GM12892 (cell line): Measurements from ENCODE around the gene RNF166.

Source experiments
- DNase-seq: peaks from one replicate; pipeline ENCODE4 v3.0.0; 2011; ENCODE audit not compliant: insufficient read length
- FAIRE-seq: peaks from 2 replicates; lab custom pipeline; 2011; peaks lifted over from hg19 to GRCh38; lab: Jason Lieb, UNC
- POLR2A ChIP-seq: IDR thresholded peaks from 2 replicates; pipeline ENCODE4 v1.6.1; 2011; ENCODE audit warnings: low read depth, low read length, control low read depth
- POLR2AphosphoS5 ChIP-seq: IDR thresholded peaks from 2 replicates; pipeline ENCODE4 v1.6.1; 2011; ENCODE audit warnings: low read depth, low read length, control low read depth
- TAF1 ChIP-seq: IDR thresholded peaks from 2 replicates; pipeline ENCODE4 v1.6.1; 2011; ENCODE audit warnings: low read depth, mild to moderate bottlenecking, control low read depth, low read length, borderline replicate concordance

The RNF166 gene

DNA sequence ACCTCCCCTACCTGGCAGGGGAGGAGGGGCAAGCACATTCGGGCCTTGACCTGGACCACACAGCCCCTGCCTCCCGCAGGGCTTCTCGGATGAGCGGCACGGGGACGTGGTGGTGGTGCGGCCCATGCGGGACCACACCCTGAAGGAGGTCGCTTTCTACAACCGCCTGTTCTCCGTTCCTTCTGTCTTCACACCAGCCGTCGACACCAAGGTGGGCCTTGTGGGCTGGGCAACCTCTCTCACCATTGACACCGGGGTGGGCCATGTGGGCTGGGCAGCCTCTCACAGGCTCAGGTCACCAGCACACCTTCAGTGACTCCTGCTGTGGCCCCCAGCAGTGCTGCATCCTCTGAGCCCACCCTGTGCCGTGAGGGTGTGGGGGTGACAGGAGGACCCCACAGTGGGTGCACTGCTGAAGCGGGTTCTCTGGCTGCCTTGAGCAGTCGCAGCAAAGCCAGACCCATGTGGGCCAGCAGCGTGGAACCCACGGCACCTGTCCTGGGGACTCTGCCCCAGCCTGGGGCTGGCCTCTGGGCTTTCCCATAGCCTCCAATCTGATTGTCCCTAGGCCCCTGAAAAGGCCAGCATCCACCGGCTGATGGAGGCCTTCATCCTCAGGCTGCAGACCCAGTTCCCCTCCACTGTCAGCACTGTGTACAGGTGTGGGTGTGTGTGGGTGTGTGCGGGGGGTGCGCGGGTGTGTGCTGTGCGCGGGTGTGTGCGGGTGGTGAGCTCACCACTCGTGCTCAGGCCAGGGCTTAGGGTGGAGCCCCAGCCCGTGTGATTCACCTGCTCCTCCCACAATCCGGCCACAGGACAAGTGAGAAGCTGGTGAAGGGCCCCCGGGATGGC lies 7.6 kb upstream of the RNF166 start:
- DNase-seq: no peak
- TF ChIP-seq POLR2A (no peak), POLR2AphosphoS5 (peak; percentile 27; the same call in 1 of the 2 replicates)
- FAIRE-seq: no peak

- TF ChIP-seq TAF1 (no peak), POLR2A (no peak), POLR2AphosphoS5 (no peak)
- FAIRE-seq: no peak
These were observed 6.8 kb upstream of the RNF166 start for GRCh38 chr16:88713054-88713453.

GRCh38 chr16:88712362-88712979 lies 6.3 kb upstream of the RNF166 start:
- DNase-seq (no peak), FAIRE-seq (no peak)
- TF ChIP-seq POLR2A: no peak
- TF ChIP-seq POLR2AphosphoS5: no peak
- no peak for TF ChIP-seq TAF1

More at GRCh38 chr16:88713054-88713453, 6.8 kb upstream of the RNF166 start:
- no peak for DNase-seq

DNA sequence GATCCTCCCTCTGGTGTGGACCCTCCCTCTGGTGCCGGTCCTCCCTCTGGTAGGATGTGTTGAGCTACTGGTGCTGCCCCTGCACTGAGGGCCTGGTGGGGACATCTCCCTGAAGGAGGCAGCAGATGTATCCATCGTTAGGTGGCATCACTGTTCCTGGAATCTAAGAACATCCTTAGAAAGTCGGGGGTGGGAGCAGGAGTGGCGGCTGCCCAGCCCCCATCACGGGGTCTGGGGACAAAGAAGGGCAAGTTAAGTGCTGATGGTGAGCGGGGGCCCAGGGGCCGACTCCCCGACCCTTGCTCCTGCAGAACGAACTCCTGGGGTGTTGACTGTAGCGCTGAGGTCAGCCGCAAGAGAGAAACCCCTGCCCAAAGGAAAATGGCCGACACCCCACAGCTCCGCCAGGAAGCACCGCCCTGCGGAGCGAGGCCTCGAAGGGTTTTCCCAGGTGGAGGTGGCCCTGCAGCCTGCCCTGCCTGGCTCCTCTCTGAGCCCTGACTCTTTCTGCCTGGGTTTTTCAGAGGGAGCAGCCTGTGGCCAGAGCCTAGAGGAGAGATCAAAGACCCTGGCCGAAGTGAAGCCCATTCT lies 5.6 kb upstream of the RNF166 start:
- DNase-seq (no peak), FAIRE-seq (no peak)
- no peak for TF ChIP-seq POLR2A
- no peak for TF ChIP-seq TAF1
- TF ChIP-seq POLR2AphosphoS5: no peak

DNA sequence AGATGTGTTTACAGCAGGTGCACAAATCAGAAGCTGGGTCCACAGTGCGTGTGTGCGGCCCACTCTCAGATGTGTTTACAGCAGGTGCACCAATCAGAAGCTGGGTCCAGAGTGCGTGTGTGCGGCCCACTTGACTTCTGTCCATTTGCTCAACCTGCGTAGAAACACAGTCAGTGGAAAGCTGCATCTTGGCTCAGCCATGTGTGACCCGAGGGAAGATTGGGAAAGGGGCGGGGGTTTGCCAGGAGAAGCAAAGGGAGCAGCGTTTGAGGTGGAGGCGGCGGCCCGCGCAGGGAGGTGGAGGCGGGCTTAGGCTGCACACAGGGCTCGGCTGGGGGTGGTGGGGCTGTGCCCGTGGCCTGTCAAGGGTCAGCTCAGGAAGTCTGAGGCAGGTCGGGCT lies 4.3 kb upstream of the RNF166 start:
- no peak for TF ChIP-seq TAF1
- no peak for TF ChIP-seq POLR2A
- TF ChIP-seq POLR2AphosphoS5: no peak
- DNase-seq (no peak), FAIRE-seq (no peak)

DNA sequence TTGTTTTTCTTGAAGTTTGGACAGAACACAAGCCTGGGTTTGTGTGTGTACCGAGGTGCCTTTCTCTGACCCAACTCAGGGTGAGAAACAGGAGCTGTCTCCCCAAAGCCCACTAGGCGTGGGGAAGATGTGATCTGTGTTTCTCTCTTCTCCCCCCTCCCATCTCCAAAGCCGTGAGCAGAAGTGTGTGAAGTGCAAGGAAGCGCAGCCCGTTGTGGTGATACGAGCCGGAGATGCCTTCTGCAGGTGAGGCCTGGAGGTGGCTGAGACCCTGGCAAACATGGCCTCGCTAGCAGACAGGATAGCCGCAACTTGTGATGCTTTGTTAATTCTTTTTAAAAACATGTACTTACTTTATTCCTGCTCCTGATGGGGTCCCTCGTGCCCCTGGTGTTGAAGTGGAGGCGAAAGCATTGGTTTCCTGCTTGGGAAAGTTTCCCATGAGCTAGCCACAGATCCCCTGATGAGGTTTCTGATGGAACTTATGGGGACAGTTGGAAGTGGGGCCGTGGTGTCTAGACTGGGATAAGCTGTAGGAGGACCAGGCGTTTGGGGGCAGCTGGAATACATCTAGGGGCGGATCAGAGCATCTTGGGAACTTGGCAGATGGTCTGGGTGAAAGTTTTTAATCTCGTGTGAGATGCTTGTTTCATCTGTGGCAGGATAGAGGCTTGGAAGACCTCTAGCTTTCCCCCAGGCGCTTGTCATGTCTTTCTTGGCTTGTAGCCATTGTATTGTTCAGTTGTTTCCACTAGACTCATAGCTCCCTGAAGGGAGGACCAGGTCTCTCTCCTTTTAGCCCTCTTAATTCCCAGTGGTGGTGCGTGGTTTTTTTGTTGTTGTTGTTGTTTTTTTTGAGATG lies 988 bp upstream of the RNF166 start:
- TF ChIP-seq POLR2AphosphoS5: no peak
- TF ChIP-seq POLR2A: no peak
- TF ChIP-seq TAF1: no peak
- DNase-seq (no peak), FAIRE-seq (peak; percentile 36)

- DNase-seq: no peak
- peak; percentile 14 for FAIRE-seq
- TF ChIP-seq TAF1 (no peak), POLR2A (no peak), POLR2AphosphoS5 (no peak)
These were observed 393 bp downstream of the RNF166 start for GRCh38 chr16:88705801-88706228.

GRCh38 chr16:88705076-88705684 lies 1.0 kb downstream of the RNF166 start:
- TF ChIP-seq POLR2AphosphoS5 (no peak), POLR2A (no peak), TAF1 (no peak)
- no peak for DNase-seq
- FAIRE-seq: peak; percentile 78

- FAIRE-seq (peak; percentile 84), DNase-seq (no peak)
- TF ChIP-seq TAF1 (no peak), POLR2AphosphoS5 (no peak), POLR2A (no peak)
These were observed 2.5 kb downstream of the RNF166 start for GRCh38 chr16:88703486-88704309.
